GM19467 (cell line): ENCODE measurements around the gene RNU6-9.

ENCODE experiments used
- ATAC-seq: cut with Tn5 transposase; IDR thresholded peaks from one replicate; pipeline ENCODE4 v1.9.1; 2021; ENCODE audit warnings: mild to moderate bottlenecking, moderate library complexity; ENCODE audit not compliant: unreplicated experiment

RNU6-9 gene

DNA sequence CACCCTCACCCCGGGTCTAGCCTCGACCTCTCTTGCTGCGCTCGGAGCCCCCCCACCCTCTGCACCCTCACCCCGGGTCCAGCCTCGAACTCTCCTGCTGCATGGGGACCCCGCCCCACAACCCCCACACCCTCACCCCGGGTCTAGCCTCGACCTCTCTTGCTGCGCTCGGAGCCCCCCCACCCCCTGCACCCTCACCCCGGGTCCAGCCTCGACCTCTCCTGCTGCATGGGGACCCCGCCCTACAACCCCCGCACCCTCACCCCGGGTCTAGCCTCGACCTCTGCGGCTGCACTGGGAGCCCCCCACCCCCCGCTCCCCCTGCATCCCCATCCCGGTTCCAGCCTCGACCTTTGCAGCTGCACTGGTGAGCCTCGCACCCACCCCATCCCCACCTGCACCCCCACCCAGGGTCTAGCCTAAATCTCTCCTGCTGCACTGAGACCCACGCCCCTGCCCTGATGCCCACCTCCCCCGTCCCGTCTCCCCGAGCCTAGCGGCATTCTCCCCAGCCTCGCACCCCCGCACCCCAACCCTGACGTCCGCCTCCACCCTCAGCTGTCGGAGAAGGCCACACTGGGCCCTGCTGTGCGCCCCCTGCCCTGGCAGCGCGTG lies 32.0 kb upstream of the RNU6-9 start:
- no peak for ATAC-seq

DNA sequence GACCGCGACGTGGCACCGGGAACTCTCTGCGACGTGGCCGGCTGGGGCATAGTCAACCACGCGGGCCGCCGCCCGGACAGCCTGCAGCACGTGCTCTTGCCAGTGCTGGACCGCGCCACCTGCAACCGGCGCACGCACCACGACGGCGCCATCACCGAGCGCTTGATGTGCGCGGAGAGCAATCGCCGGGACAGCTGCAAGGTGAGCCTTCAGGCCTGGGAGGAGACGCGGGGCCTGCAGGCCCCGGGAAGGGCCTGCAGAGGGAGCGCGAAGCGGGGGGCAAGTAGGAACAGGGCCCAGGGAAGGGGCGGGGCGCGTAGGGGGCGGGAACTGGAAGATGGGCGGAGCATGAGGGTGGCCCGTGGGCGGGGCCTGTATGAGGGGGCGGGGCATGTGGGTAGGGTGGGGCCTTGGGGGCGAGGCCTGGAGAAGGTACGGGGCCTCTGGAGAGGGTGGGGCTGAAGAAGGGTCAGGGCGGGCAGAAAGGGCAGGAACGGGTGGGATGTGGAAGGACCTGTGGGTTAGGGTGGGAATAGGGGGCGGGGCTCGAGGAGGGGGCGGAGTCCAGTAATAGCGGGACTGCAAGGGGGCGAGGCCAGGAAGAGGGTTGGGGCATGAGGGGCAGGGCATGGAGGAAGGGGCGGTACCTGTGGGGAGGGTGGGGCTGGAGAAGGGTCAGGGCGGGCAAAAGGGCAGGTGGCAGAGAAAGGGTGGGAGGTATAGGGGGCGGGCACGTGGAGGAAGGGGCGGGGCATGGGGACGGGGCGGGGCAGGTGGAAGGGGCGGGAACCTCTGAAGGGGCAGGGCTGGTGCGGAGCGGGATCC lies 31.3 kb upstream of the RNU6-9 start:
- ATAC-seq = no peak

DNA sequence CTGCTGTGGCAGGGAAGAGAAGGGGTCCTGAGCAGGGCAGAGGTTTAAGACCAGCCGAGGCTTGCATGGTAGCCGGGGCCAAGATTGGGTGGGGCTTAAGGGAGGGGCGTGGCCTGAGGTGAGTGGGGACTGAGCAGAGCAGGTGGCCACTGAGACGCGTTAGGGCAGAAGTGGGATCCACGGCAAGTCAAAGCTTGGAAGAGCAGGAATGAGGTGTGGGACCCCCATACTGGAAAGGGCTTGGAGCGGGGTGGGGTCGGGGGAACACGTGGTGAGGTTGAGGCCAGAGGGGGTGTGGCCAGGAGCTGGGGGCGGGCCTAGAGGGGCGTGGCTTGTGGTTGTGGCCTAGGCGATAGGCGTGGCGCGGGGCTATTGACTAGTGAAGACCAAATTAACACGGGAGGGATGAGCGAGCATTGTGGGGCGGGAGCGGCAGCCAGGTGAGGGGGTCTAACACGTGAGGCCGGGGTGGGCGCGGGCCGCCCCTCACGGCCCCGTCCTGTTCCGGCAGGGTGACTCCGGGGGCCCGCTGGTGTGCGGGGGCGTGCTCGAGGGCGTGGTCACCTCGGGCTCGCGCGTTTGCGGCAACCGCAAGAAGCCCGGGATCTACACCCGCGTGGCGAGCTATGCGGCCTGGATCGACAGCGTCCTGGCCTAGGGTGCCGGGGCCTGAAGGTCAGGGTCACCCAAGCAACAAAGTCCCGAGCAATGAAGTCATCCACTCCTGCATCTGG lies 30.5 kb upstream of the RNU6-9 start:
- no peak for ATAC-seq

DNA sequence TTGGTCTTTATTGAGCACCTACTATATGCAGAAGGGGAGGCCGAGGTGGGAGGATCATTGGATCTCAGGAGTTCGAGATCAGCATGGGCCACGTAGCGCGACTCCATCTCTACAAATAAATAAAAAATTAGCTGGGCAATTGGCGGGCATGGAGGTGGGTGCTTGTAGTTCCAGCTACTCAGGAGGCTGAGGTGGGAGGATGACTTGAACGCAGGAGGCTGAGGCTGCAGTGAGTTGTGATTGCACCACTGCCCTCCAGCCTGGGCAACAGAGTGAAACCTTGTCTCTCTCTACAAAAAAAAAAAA lies 30.0 kb upstream of the RNU6-9 start:
- ATAC-seq = no peak

DNA sequence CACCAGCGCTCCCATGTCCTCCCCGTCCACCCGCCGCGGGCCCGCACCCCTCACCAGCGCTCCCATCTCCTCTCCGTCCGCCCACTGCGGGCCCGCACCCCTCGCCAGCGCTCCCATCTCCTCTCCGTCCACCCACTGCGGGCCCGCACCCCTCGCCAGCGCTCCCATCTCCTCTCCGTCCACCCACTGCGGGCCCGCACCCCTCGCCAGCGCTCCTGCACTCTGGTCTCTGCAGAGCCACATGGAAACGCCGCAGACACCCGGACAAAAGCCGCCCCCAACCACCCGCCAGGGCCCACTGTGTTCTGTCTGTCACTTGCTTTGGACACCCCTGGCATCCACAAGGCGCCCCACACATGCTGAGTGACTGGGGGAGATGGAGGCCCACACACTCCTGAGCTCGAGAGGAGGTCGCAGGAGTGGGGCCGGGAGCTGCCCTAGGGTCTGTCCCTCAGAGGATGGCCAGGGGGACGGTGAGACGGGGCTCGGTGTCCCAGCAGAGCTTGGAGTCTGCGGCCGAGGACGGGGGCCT lies 26.4 kb upstream of the RNU6-9 start:
- ATAC-seq = no peak

DNA sequence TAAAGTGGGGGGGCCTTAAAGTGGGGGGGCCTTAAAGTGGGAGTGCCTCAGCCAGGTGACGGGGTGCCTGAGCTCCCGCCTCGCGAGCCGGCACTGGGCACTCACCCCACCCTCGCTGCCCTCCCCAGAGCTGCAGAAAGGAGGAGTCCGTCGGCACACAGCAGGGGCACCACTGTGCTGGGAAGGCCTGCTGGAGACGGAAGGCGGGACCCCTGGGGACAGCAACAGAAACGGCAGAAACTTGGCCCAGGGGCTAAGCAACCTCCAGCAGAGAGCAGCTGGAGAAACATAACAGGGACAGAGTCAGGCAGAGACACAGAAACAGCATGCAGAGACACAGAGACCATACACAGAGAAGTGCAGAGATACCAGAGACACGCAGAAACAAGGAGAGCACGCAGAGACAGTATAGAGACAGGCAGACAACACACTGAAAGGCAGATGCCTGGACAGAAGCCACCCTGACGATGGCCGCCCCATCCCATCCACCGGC lies 25.9 kb upstream of the RNU6-9 start:
- no peak for ATAC-seq

DNA sequence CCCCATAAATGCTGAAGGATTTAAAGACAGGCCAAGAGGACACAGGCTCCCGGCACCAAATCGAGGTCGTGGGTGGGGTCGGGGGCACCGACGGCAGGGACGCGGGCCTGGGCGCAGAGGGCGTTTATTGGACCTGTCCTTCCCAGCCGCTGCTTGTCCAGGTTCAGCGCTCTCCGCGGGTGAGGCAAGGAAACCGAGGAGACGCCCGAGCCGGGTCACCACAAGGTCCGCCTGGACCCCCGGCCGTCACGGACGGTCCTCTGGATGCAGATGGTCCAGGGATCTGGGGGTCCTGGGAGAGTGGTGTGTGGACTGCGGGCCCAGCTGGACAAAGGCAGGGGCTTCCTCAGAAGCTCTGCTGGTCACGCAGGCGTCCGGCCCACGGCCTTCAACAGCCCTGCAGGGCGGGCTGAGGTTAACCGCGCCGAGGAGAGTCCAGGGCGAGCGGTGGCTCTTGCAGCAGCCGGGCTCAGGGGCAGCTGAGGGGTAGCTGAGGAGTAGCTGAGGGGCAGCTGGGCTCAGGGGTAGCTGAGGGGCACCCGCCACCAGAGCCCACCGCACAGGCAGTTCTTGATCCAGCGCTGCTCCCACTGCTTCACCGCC lies 25.3 kb upstream of the RNU6-9 start:
- ATAC-seq = no peak

DNA sequence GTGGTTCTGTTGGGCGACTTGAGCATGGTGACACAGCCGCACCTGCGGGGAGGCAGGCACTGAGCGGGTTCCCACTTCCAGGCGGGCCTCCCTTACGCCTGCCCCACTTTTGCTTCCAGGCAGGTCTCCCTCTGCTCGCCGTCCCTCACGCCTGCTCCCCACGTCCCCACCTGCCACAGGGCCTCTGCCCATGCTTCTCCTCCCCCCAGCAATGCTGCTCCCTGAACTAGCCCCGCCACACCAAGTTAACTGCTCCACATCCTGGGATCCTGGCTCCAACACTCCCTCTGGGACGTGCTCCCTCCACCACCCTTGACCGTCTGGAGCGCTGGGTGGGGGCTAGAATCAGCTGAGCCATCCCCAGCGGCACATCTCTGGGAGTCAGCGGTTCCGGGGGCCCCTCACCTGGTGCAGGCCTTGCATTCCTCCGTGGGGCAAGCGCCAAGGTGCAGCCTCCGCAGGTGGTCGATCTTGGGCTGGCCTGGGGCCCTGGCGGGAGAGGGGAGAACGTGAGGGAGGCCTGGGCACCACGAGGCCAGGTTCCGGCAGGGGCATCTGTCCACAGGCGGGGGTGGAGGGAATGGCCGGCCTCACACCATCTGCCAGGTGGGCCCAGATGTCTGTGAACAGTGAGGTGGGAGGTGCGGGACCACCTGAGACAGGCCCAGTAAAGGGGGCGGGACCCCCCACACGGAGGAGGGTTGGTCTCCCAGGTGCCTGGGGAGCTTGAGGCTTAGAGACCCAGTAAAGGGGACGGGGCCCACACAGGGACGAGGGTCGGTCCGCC lies 24.6 kb upstream of the RNU6-9 start:
- no peak for ATAC-seq

DNA sequence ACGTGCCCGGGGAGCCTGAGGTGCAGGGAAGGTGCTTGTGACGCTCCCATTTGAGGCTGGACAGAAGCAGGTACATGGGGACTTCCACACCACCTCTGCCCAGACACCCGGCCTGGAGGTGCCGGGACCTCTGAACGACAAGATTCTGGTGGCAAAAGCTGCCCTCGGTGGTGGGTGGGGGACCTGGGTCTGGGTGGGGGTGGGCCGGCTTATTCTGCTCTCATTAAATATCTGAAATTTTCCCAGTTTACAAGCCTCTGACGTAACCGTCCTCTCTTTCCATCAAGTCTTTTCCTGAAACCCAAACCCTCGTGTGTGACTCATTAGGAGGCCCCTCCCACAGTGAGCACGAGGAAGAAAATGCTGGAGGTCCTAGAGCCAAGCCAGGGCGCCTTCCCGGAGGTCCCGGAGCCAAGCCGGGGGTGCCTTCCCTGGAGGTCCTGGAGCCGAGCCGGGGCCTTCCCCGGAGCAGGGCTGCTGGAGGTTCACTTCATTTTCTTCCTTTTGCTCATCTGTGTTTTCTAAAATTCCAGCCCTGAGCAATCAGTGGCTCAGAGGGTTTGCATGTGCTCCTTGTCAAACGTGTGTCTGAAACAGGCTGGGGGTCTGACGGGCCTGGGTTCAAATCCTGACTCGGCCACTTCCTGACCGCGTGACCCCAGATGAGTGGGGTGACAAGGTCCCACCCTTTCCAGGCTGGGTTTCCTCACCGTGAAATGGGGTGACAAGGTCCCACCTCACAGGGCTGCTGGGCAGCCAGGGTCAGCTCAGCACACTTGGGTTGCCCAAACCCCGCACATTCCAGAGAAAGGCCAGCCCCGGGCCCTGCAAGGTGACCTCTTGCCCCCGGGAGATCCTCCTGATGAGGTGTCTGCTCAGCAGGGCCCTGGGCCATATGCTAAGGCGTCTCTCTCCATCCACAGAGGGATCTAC lies 23.8 kb upstream of the RNU6-9 start:
- no peak for ATAC-seq

DNA sequence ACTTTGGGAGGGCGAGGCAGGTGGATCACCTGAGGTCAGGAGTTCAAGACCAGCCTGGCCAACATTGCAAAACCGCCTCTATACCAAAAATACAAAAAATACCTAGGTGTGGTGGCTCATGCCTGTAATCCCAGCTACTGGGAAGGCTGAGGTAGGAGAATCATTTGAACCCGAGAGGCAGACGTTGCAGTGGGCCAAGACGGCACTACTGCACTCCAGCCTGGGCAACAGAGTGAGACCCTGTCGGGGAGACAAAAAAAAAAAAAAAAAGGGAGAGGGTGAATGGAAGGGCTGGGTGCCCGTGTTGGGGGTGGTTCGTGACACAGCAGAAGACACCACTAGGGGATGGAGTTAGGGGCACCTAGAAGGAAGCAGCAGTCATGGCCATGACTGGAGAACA lies 23.0 kb upstream of the RNU6-9 start:
- no peak for ATAC-seq

DNA sequence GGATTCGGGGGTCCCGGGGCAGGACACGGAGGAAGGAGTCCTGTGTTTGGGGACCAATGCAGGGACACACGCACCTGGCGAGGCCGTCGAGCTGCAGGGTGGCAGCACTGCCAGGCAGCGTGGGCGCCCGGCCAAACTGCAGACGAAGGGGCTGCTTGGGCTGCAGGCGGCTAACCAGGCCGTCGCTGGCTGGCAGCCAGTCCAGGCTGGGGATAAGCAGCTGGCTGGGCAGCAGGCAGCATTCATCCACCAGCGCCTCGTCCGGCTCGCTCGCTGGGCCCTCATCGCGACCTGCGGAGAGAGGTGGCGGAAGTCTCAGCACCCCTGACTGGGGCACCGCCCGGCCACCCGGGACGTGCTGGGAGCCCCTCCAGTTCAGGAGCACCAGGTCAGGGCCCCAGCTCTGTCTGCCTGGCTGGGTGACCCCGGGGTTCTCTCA lies 22.3 kb upstream of the RNU6-9 start:
- no peak for ATAC-seq

DNA sequence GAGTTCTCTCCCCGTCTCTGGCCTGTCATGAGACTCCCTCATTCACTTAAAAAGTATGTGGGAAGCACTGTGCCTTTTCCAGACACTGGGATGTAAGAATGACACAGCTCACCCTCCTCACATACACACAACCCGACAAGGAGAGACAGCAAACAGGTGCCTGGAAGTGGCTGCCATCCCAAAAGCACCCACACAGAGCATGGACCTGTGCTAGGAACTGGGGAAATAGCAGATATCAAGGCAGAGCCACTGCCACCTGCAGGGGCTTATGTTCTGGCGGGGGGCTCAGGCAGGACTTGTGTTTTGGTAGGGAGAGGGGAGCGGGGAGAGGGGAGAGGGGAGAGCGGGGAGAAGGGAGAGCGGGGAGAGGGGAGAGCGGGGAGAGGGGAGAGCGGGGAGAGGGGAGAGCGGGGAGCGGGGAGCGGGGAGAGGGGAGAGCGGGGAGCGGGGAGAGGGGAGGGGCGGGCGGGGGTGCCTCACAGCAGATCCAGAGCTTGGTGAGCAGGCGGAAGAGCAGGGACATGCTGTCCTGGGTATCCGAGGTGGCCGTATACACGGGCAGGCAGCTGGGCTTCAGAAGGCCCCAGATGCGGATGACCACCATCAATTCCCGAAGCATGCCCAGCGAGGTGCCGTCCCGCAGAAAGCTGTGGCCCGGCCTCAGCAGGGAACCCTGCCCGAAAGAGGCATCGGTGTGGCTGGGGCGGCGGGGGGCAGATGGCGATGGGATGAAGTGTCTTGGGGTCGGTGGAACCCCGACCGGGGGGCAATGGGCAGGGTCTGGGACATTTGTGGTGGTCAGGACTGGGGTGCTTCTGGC lies 21.6 kb upstream of the RNU6-9 start:
- no peak for ATAC-seq

DNA sequence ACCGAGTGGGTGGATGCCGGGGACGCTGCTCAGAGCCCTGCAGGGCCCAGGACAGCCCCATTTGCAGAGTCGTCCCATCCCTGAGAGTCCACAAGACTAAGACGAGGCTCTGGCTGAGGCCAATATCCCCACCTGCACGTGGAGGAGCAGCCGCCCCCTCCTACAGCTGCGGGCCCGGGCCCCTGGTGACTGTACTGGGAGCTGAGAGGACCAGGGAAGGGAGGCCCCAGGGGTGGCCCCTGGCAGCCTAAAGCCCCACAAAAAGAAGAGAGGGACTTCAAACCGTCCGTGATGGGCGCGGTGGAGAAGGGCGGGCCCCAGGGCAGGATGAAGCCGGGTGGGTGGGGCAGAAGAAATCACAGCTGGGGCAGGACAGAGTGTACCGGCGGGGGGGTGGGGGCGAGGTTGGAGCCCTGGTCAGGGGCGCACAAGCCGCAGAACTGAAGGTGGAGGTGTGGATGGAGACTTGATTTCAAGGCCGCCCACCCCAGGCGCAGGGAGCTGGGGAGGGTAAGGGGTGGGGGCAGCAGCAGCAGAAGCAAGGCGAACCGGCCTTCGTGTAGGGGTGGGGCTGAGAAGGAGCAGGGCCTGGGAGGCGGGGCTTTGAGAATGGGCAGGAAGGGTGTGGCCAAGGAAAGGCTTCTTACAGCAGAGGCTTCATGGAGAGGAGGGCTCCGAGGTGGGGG lies 20.9 kb upstream of the RNU6-9 start:
- ATAC-seq = peak; percentile 32

DNA sequence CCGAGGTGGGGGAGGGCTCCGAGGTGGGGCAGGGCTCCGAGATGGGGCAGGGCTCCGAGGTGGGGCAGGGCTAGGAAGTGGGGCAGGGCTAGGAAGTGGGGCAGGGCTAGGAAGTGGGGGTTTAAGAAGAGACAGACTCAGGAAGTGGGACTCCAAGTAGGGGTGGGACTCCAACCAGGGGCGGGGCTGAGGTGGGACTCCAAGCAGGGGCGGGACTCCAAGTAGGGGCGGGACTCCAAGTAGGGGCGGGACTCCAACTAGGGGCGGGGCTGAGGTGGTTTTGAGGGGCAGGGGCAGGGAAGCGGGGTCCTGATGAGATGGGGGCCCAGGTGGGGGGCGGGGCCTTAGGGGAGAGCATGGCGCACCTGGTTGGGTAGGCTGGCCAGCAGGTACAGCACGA lies 20.2 kb upstream of the RNU6-9 start:
- no peak for ATAC-seq

DNA sequence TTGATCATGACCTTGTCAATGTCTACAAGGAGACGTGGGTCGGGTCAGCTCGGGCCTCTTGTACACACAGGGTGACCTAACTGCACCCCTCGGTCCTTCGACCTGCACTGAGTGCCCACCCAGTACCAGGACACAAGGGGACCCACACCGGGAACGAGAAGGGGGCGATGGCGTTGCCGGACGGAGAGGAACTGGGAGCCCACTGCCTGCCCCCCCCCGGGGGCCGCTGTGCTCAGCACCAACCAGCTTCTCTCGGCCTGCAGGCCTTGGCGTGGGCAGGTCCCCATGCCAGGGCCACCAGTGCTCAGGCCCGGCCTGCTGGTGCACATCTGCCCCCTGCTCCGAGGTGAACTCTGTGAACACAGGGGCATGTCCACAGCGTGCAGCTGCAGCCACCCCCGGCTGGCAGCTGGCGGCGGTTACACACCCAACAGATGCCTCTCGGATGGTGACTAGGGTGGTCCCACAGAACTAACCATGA lies 19.7 kb upstream of the RNU6-9 start:
- ATAC-seq = no peak

DNA sequence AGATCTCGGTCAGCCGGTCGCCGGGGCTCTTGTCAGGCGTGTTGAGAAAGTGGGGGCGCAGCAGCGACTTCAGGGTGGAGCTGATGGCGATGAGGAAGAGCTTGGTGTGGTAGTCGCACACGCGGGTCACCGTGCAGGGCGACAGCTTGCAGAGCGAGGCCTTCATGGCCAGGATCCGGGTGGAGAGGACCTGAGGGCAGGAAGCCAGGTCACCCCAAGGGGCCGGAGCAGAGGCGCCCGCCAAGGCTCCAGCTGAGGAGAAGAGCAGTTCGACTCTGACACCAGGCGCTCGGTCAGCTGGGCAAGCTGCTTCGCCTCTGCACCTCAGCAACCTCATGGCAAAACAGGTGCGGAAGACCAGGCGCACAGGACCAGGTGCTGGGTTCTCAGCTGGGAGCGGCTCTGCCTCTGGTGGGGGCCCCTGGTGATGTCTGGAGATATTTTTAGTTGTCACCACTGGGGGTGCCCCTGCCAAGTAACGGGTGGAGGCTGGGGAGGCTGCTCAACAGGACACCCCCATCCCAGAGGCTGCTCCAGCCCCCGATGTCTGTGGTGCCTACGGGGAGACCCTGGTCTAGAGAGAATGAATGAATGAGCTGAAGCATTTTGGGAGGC lies 17.9 kb upstream of the RNU6-9 start:
- ATAC-seq = no peak

DNA sequence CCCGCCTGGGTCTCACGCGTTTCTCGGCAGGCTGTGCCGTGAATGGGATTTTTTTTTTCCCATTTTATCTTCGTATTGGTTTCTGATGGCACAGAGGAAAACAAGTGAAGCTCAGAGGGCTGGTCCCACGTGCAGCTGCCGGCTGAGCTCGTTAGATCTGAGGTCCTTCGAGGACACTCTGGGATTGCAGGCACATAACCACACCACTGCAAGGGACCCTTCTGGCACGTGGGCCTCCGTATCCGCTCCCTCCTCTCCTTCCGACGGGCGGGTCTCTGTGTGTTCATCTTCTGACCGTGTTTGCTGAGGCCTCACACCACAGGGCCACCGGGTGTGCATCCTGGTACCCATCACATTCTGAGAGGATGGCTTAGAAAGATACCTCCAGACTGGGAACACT lies 17.2 kb upstream of the RNU6-9 start:
- no peak for ATAC-seq
